Testis (tissue), 3 donors: ENCODE data around the gene MSLN. TPM values are rescaled to one million over a fixed set of nuclear protein-coding genes. Genes with fewer than 3 reads are reported as not detected.
"Not testable (repeated sequence)": the region's sequence is repeated elsewhere in the genome, so short reads cannot be mapped to it uniquely, and the experiment has no call there.

ENCODE experiments used
- DNase-seq: peaks from one replicate; pipeline ENCODE4 v3.0.0-alpha.2; 2019
- H3K27ac ChIP-seq, 2 donors: fragments of 200-600 bp; sonication (generic); one replicate each; pipeline ENCODE4 v1.5.1; 2019
- H3K27me3 ChIP-seq: fragments of 200-600 bp; sonication (generic); one replicate; pipeline ENCODE4 v1.5.1; 2019
- H3K36me3 ChIP-seq: fragments of 200-600 bp; sonication (generic); one replicate; pipeline ENCODE4 v1.5.1; 2017; ENCODE audit warnings: low read depth; ENCODE audit errors: missing control alignments
- H3K4me1 ChIP-seq: fragments of 200-600 bp; sonication (generic); one replicate; pipeline ENCODE4 v1.5.1; 2019
- H3K4me3 ChIP-seq, 2 donors: fragments of 200-600 bp; sonication (generic); one replicate each; pipeline ENCODE4 v1.5.1; 2017 to 2019
- H3K9me3 ChIP-seq: fragments of 200-600 bp; sonication (generic); one replicate; pipeline ENCODE4 v1.5.1; 2017
- POLR2A ChIP-seq: fragments of 450-650 bp; IDR thresholded peaks from one replicate; pipeline ENCODE4 v1.6.1; 2017; ENCODE audit warnings: antibody characterized with exemption, mild to moderate bottlenecking, moderate library complexity
- WGBS, 2 donors: methylation state at CpG; one replicate each; pipeline ENCODE4 v1.1.5; 2018; 5-methylcytosine and 5-hydroxymethylcytosine counted together
- intact Hi-C: fragments of 100-400 bp; cut with DNase I; formaldehyde crosslinking; loops from one replicate; pipeline ENCODE4 v1.15.1; 2023; ENCODE audit warnings: low total_unique reads
- polyA plus RNA-seq: library from polyadenylated mRNA; stranded (reverse); fragments of 350-450 nt; fragmentation: Illumina TruSeq; extraction: RNeasy Lipid Tissue Mini Kit (QIAGEN cat#74804); gene quantifications from one replicate; pipeline ENCODE4 v1.2.3, GENCODE V29; 2014; ENCODE audit warnings: low read depth, low replicate concordance; ENCODE audit not compliant: insufficient read depth
- total RNA-seq, 2 donors: library from RNA; depleted of rRNA; stranded (reverse); fragments of >200 nt; gene quantifications; one replicate each; pipeline ENCODE4 v1.2.3, GENCODE V29; 2016
- TF ChIP-seq, protein P1 (sequence below), 3 experiments: fragments of 450-650 bp in 2 of 3; fragments of 200-600 bp in 1 of 3; sonication (generic) in 1 of 3; IDR thresholded peaks; one replicate each; pipeline ENCODE4 v1.5.1; 2016 to 2019; ENCODE audit warnings: antibody characterized with exemption in 3 of 3, mild to moderate bottlenecking in 2 of 3, moderate library complexity in 1 of 3

Gene MSLN
- total and polyA plus RNA-seq, 3 donors from 2014 or later: 1.5 to 18.5 (median 2.8) TPM

DNA sequence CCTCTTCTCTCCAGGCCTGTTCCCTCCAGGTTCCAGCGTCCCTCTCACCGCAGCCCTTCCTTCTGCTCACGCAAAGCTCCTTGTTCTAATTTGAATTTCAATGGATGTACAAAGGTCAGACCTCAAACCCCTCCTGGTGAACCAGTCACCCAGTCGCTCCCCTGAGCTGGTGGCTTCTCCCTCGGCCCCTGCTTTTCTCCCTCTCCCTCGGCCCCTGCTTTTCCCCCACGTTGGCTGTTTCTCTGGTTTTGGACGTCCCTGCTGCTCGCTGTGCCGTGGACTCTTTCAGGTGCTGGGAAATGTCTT lies 8.6 kb upstream of the MSLN start:
- intact Hi-C loops: no loop called here
- H3K27me3 ChIP-seq: no peaks in the 10 kb centered on the region
- TF ChIP-seq POLR2A: no peak
- TF ChIP-seq, protein P1, sequence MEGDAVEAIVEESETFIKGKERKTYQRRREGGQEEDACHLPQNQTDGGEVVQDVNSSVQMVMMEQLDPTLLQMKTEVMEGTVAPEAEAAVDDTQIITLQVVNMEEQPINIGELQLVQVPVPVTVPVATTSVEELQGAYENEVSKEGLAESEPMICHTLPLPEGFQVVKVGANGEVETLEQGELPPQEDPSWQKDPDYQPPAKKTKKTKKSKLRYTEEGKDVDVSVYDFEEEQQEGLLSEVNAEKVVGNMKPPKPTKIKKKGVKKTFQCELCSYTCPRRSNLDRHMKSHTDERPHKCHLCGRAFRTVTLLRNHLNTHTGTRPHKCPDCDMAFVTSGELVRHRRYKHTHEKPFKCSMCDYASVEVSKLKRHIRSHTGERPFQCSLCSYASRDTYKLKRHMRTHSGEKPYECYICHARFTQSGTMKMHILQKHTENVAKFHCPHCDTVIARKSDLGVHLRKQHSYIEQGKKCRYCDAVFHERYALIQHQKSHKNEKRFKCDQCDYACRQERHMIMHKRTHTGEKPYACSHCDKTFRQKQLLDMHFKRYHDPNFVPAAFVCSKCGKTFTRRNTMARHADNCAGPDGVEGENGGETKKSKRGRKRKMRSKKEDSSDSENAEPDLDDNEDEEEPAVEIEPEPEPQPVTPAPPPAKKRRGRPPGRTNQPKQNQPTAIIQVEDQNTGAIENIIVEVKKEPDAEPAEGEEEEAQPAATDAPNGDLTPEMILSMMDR (IDR thresholded peaks at IDR 0.05): no peak
- no peak for DNase-seq
- WGBS, 2 donors: 50% methylated on average over 10 of the region's 10 CpGs
- H3K9me3 ChIP-seq: no peaks in the 10 kb centered on the region
- H3K4me1 ChIP-seq: no peaks in the 10 kb centered on the region
- H3K4me3 ChIP-seq: no peak overlapping the region
- H3K27ac ChIP-seq: no peak overlapping the region
- H3K36me3 ChIP-seq: no peaks in the 10 kb centered on the region

GRCh38 chr16:754121-754607 lies 6.4 kb upstream of the MSLN start:
- intact Hi-C loops, H3K27me3 ChIP-seq, H3K9me3 ChIP-seq, H3K27ac ChIP-seq, DNase-seq, H3K4me3 ChIP-seq, H3K4me1 ChIP-seq, H3K36me3 ChIP-seq: not testable (repeated sequence)
- 90 to 91% methylated on average over 11 of the region's 11 CpGs for WGBS, 2 donors

DNA sequence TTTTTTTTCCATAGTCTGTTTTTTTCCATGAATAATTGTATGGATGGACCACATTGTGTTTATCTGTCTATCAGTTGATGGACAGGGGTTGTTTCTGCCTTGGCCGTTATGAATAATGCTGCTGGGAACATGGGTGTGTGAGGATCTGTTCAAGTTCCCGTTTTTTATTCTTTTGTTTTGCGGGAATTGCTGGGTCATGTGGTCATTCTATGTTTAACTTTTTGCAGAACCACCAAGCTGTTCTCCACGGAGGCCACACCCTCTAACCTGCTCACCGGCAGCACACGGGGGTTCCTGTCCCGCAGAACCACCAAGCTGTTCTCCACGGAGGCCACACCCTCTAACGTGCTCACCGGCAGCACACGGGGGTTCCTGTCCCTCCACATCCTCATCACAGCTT lies 5.9 kb upstream of the MSLN start:
- WGBS, 2 donors: 66 to 71% methylated on average over 11 of the region's 11 CpGs

GRCh38 chr16:756428-756827 lies 4.1 kb upstream of the MSLN start:
- WGBS, 2 donors: 93 to 95% methylated on average over 5 of the region's 5 CpGs
- TF ChIP-seq, protein P1 (IDR thresholded peaks at IDR 0.05): no peak
- no peak for TF ChIP-seq POLR2A
- Histone ChIP-seq H3K27me3 (no peaks in the 10 kb centered on the region), H3K4me1 (no peaks in the 10 kb centered on the region), H3K9me3 (no peaks in the 10 kb centered on the region), H3K4me3 (no peak overlapping the region), H3K27ac (no peak overlapping the region), H3K36me3 (no peaks in the 10 kb centered on the region)
- intact Hi-C loops: no loop called here
- DNase-seq: no peak

More for the DNA sequence above, 5.9 kb upstream of the MSLN start:
- Histone ChIP-seq H3K36me3 (no peaks in the 10 kb centered on the region), H3K4me3 (no peak overlapping the region), H3K9me3 (no peaks in the 10 kb centered on the region), H3K27me3 (no peaks in the 10 kb centered on the region), H3K27ac (no peak overlapping the region), H3K4me1 (no peaks in the 10 kb centered on the region)
- TF ChIP-seq, protein P1 (IDR thresholded peaks at IDR 0.05): no peak
- no peak for DNase-seq
- intact Hi-C loops: no loop called here

DNA sequence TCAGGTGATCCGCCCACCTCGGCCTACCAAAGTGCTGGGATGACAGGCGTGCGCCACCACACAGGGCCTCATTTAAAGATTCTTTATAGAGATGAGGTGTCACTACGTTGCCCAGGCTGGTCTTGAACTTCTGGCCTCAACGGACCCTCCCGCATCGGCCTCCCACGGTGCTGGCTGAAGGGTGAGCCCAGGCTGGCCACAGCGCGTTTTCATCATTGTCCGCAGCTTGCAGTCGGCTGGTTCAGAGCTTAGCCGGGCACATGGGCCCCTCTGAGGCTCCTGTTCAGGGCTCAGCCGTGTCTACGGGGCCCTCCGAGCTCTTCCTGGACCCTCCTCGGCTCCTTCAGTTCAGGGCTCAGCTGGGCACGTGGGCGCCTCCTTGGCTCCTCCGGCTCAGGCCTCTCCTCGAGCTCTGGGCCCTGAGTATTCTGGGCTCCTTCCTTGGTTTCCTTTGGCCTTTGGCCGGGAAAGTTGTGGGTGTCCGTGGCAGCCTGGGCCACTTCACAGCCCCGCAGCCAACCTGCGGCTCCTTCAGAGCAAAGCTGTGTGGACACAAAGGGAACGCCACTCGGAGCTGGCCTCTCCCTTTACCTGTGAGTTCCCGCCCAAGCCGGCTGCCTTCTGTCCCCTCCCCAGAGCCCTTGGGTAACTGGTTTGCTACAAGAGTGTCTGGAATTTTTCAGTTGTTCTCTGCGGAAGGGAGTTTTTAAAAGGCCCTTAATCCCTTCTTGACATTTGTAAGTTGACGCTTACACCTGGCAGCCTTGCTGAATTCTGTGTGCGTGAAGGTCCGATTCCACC lies 1.2 kb upstream of the MSLN start:
- Histone ChIP-seq H3K4me1 (no peaks in the 10 kb centered on the region), H3K27me3 (no peaks in the 10 kb centered on the region), H3K4me3 (no peak overlapping the region), H3K36me3 (no peaks in the 10 kb centered on the region), H3K9me3 (no peaks in the 10 kb centered on the region), H3K27ac (no peak overlapping the region)
- no peak for TF ChIP-seq POLR2A
- TF ChIP-seq, protein P1 (IDR thresholded peaks at IDR 0.05): no peak
- 85 to 89% methylated on average over 22 to 34 of the region's 34 CpGs for WGBS, 2 donors
- no peak for DNase-seq
- intact Hi-C loops: no loop called here
